ENCODE data around the gene KCTD1.

- TF ChIP-seq CTCF (conservative IDR thresholded peaks at IDR 0.05; ENCODE audit: low read length) (no peak), EZH2phosphoT487 (IDR thresholded peaks at IDR 0.05; ENCODE audit: borderline replicate concordance, low read depth, low read length) (no peak)
Measured at GRCh38 chr18:26442126-26442525, 106.2 kb downstream of the KCTD1 start.

All from OCI-LY7 (cell line).